GM12878 (cell line): ENCODE data around the gene MPST. TPM values are rescaled to one million over a fixed set of nuclear protein-coding genes. Genes with fewer than 3 reads are reported as not detected.

Experiments used
- ATAC-seq: fragments of 200-7000 bp; cut with Tn5 transposase; 3 replicates; pipeline ENCODE4 v1.9.1; 2020; ENCODE audit warnings: mild to moderate bottlenecking, moderate library complexity
- BruUV-seq: library from RNA; stranded (reverse); fragments of 400-500 nt; replicated peaks from 2 replicates; lab custom pipeline; 2021; lab: Mats Ljungman, UMichigan
- CTCF ChIA-PET: fragments of 300-600 bp; sonication (Branson Sonifier 250); formaldehyde crosslinking; extraction: SDS; loops from one replicate; lab custom pipeline; 2021; ENCODE audit warnings: inconsistent platforms; lab: Yijun Ruan, JAX
- POLR2A ChIA-PET: fragments of 350-600 bp; formaldehyde crosslinking; extraction: SDS; loops from one replicate; lab custom pipeline; 2021; ENCODE audit warnings: inconsistent platforms; lab: Charles Lee
- RAD21 ChIA-PET: fragments of 300-600 bp; sonication (Branson Sonifier 250); formaldehyde crosslinking; loops from one replicate; lab custom pipeline; 2023; ENCODE audit warnings: antibody characterized with exemption; ENCODE audit not compliant: unreplicated experiment; lab: Charles Lee
- SMC1A ChIA-PET: fragments of 300-600 bp; sonication (Branson Sonifier 250); formaldehyde crosslinking; loops from one replicate; lab custom pipeline; 2023; ENCODE audit not compliant: unreplicated experiment, uncharacterized antibody; lab: Charles Lee
- DNase-seq: peaks from one replicate; pipeline ENCODE4 v3.0.0-alpha.2; 2011; ENCODE audit warnings: low read depth, low spot score
- FAIRE-seq: peaks from 3 replicates; lab custom pipeline; 2011; peaks lifted over from hg19 to GRCh38; lab: Jason Lieb, UNC
- H2AFZ ChIP-seq: 2 replicates; pipeline ENCODE4 v1.6.0; 2011; ENCODE audit warnings: low read depth, low read length, control low read depth; ENCODE audit not compliant: control insufficient read depth
- H3K27ac ChIP-seq: 2 replicates; pipeline ENCODE4 v1.5.1; 2011; ENCODE audit warnings: control low read depth; ENCODE audit not compliant: control insufficient read depth, insufficient read depth
- H3K27me3 ChIP-seq, 2 experiments: replicated peaks in 1 of 2; 2 replicates each; pipeline versions ENCODE4 v1.6.0 to v1.6.1; 2011; ENCODE audit warnings: low read length in 1 of 2; ENCODE audit not compliant: control insufficient read depth in 2 of 2, insufficient read depth in 2 of 2
- H3K36me3 ChIP-seq, 2 experiments: 2 replicates each; pipeline ENCODE4 v1.5.1; 2011; ENCODE audit warnings: low read length in 1 of 2; ENCODE audit not compliant: control insufficient read depth in 2 of 2, insufficient read depth in 2 of 2
- H3K4me1 ChIP-seq: 2 replicates; pipeline ENCODE4 v1.6.1; 2011; ENCODE audit warnings: mild to moderate bottlenecking, low read length, moderate library complexity, mixed read lengths; ENCODE audit not compliant: control insufficient read depth, insufficient read depth
- H3K4me2 ChIP-seq: 2 replicates; pipeline ENCODE4 v1.6.0; 2011; ENCODE audit warnings: control low read depth; ENCODE audit not compliant: control insufficient read depth, insufficient read depth
- H3K4me3 ChIP-seq: fragments of 200-600 bp; sonication (generic); 2 replicates; pipeline ENCODE4 v1.5.1; 2016
- H3K79me2 ChIP-seq: 2 replicates; pipeline ENCODE4 v1.6.0; 2011; ENCODE audit warnings: low read length; ENCODE audit not compliant: control insufficient read depth, insufficient read depth
- H3K9ac ChIP-seq: 2 replicates; pipeline ENCODE4 v1.8.0; 2011; ENCODE audit warnings: low read length, control low read depth, mixed read lengths; ENCODE audit not compliant: control insufficient read depth, insufficient read depth
- H3K9me3 ChIP-seq: replicated peaks from 3 replicates; pipeline ENCODE4 v1.5.1; 2011; ENCODE audit warnings: mild to moderate bottlenecking, low read length; ENCODE audit not compliant: control insufficient read depth, insufficient read depth
- H4K20me1 ChIP-seq: 2 replicates; pipeline ENCODE4 v1.6.0; 2011; ENCODE audit not compliant: control insufficient read depth, insufficient read depth
- BCL11A ChIP-seq: IDR thresholded peaks from 2 replicates; pipeline ENCODE4 v1.6.1; 2011; ENCODE audit warnings: low read depth, low read length
- EP300 ChIP-seq, 2 experiments: fragments of 150-350 bp in 1 of 2; IDR thresholded peaks; 2 replicates each; pipeline ENCODE4 v1.6.1; 2011 to 2012; ENCODE audit warnings: low read depth in 2 of 2, low read length in 2 of 2, borderline replicate concordance in 1 of 2, improper control_type of control experiment in 1 of 2, inconsistent platforms in 1 of 2; ENCODE audit not compliant: control insufficient read depth in 1 of 2
- JUND ChIP-seq: IDR thresholded peaks from 2 replicates; pipeline ENCODE4 v1.6.1; 2012; ENCODE audit warnings: low read depth, mild to moderate bottlenecking, low read length, improper control_type of control experiment, moderate library complexity
- KLF5 ChIP-seq: fragments of 450-650 bp; IDR thresholded peaks from 2 replicates; pipeline ENCODE4 v1.6.1; 2014; ENCODE audit warnings: mild to moderate bottlenecking; ENCODE audit not compliant: partially characterized antibody
- MYC ChIP-seq: IDR thresholded peaks from 2 replicates; pipeline ENCODE4 v1.6.1; 2011; ENCODE audit warnings: mild to moderate bottlenecking, low read length, moderate library complexity, inconsistent platforms; ENCODE audit not compliant: insufficient read depth, insufficient replicate concordance, insufficient read length, severe bottlenecking
- NR2C1 ChIP-seq: fragments of 450-650 bp; IDR thresholded peaks from 2 replicates; pipeline ENCODE4 v1.6.1; 2017; ENCODE audit warnings: antibody characterized with exemption, mild to moderate bottlenecking, moderate library complexity
- POLR2AphosphoS2 ChIP-seq: IDR thresholded peaks from 2 replicates; pipeline ENCODE4 v1.6.1; 2011; ENCODE audit warnings: low read depth, mild to moderate bottlenecking, low read length, improper control_type of control experiment, moderate library complexity
- SIN3A ChIP-seq: IDR thresholded peaks from 2 replicates; pipeline ENCODE4 v1.6.1; 2012; ENCODE audit warnings: low read depth, low read length, improper control_type of control experiment
- SMC3 ChIP-seq: IDR thresholded peaks from 2 replicates; pipeline ENCODE4 v1.6.1; 2011; ENCODE audit warnings: low read length, improper control_type of control experiment, borderline replicate concordance
- SUPT20H ChIP-seq: IDR thresholded peaks from 2 replicates; pipeline ENCODE4 v1.6.1; 2011; ENCODE audit warnings: low read depth, mild to moderate bottlenecking, low read length, moderate library complexity, borderline replicate concordance; ENCODE audit not compliant: control insufficient read depth
- SUZ12 ChIP-seq: fragments of 200-600 bp; sonication (generic); IDR thresholded peaks from one replicate; pipeline ENCODE4 v1.6.1; 2018; ENCODE audit warnings: antibody characterized with exemption, mild to moderate bottlenecking; ENCODE audit not compliant: unreplicated experiment
- TAF1 ChIP-seq: IDR thresholded peaks from 2 replicates; pipeline ENCODE4 v1.6.1; 2011; ENCODE audit warnings: mild to moderate bottlenecking, low read depth, low read length, borderline replicate concordance
- WRNIP1 ChIP-seq: IDR thresholded peaks from 2 replicates; pipeline ENCODE4 v1.6.1; 2011; ENCODE audit warnings: low read depth, low read length, improper control_type of control experiment, borderline replicate concordance
- WGBS: methylation state at CpG from one replicate; pipeline ENCODE4 v1.1.6; 2016; ENCODE audit warnings: low lambda C conversion rate; ENCODE audit not compliant: insufficient replicate concordance, insufficient coverage; ENCODE audit errors: missing lambda C conversion rate; 5-methylcytosine and 5-hydroxymethylcytosine counted together
- in situ Hi-C: fragments of 300-500 bp; cut with MboI; formaldehyde crosslinking; loops from 9 replicates; pipeline ENCODE4 v1.14.3; 2018; ENCODE audit warnings: mixed read lengths
- intact Hi-C: fragments of 100-400 bp; cut with micrococcal nuclease; formaldehyde crosslinking; loops from one replicate; pipeline ENCODE4 v1.14.2; 2022; ENCODE audit not compliant: unreplicated experiment
- polyA plus RNA-seq, 11 experiments: library from polyadenylated mRNA; depleted of rRNA in 4 of 11; unstranded in 6 of 11; stranded (reverse) in 5 of 11; fragments of >200 nt; fragmentation: Nextera tagmentation in 4 of 11; fragmentation: Illumina TruSeq in 1 of 11; extraction: Ambion mirVana in 4 of 11; extraction: Trizol in 1 of 11; gene quantifications; 1 replicate in 1 of 11; 2 replicates in 10 of 11; pipeline versions ENCODE4 v1.2.1 to v1.2.3, GENCODE V29; 2011 to 2016; ENCODE audit warnings: inconsistent platforms in 2 of 11, missing spikeins in 2 of 11, low read depth in 1 of 11
- total RNA-seq, 4 experiments: library from RNA; depleted of rRNA in 3 of 4; stranded (reverse); fragments of >200 nt in 3 of 4; fragmentation: Illumina TruSeq in 1 of 4; extraction: Trizol in 1 of 4; gene quantifications; 2 replicates each; pipeline versions ENCODE4 v1.2.1 to v1.2.3, GENCODE V29; 2013 to 2021
- TF ChIP-seq, protein P1 (sequence below): IDR thresholded peaks from 2 replicates; pipeline ENCODE4 v1.6.1; 2011; ENCODE audit warnings: low read depth, low read length, improper control_type of control experiment, borderline replicate concordance
- TF ChIP-seq, protein P2 (sequence below): fragments of 450-650 bp; IDR thresholded peaks from 2 replicates; pipeline ENCODE4 v1.6.1; 2018; ENCODE audit warnings: mild to moderate bottlenecking, low read depth, moderate library complexity; ENCODE audit not compliant: partially characterized antibody

Gene MPST
- total and polyA plus RNA-seq, 10 of the 15 experiments (the other 5 are each of a cell fraction or from before 2014, with no cell fraction given), result 0.95 to 88.7 (median 38.5) TPM

DNA sequence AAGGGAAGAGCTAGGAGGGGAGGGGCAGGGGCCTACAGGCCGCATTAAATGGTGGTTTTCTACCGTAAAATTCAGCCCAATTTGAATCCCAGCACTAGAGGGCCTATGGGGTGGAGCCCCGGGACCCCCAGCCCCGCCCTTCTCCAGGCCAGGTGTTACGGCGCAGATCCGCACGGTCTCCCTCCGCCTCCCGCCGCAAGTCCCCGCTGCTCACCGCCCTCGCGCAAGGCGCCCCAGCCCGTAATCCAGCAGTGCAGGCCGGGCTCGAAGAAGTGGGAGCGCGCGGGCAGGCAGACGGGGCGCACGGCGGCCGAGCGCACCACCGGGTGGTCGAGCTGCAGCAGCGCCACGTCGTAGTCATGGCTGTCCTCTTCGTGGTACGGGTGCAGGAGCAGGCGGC, 49.3 kb downstream of the MPST start (continued):
- TF ChIP-seq WRNIP1, result no peak
- TF ChIP-seq MYC, result no peak
- TF ChIP-seq, all 136 proteins: peak for 0

DNA sequence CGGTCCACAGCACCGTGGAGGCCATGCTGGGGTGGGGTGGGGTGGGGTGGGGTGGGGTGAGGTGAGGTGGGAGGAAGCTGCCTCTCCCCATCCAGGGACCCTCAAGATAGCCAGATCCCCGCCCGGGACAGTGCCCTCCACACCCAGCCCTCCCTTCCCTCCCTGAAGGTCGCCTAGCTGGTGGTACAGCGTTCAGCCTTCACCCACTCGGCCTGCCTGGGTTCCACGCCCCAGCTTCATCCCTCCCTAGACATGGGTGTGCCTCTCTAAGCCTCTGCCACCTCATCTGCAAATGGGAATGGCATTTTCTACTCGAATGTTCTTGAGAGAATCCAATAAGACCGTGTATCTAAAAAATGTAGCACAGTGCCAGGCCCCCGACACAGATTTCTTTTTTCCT, 49.8 kb downstream of the MPST start:
- in situ Hi-C loops (no loop called here), intact Hi-C loops (no loop called here)
- 18% methylated on average over 7 of the region's 11 CpGs for WGBS
- no peak overlapping the region for H3K27ac ChIP-seq
- H3K9ac ChIP-seq, result no peak overlapping the region
- DNase-seq, result no peak
- H3K4me1 ChIP-seq, result no peaks in the 10 kb centered on the region
- no peak overlapping the region for H2AFZ ChIP-seq
- SMC1A ChIA-PET, result no interaction called here
- peaks cover 3 to 5% of the 10 kb centered on the region in 2 experiments; a peak in 3 of 4 replicates for H3K27me3 ChIP-seq
- no peaks in the 10 kb centered on the region for H3K9me3 ChIP-seq
- POLR2A ChIA-PET, result no interaction called here
- ATAC-seq, result no peak
- TF ChIP-seq NR2C1 (no peak), KLF5 (no peak), SUPT20H (no peak), SUZ12 (no peak), BCL11A (no peak), EP300 (IDR thresholded peaks at IDR 0.05; ENCODE audit: borderline replicate concordance in 1 of 2, control insufficient read depth in 1 of 2, low read depth in 2 of 2, low read length in 2 of 2) (no peak), SMC3 (no peak), SIN3A (no peak), JUND (no peak), TAF1 (no peak), POLR2AphosphoS2 (no peak), WRNIP1 (no peak)
- TF ChIP-seq, protein P1, sequence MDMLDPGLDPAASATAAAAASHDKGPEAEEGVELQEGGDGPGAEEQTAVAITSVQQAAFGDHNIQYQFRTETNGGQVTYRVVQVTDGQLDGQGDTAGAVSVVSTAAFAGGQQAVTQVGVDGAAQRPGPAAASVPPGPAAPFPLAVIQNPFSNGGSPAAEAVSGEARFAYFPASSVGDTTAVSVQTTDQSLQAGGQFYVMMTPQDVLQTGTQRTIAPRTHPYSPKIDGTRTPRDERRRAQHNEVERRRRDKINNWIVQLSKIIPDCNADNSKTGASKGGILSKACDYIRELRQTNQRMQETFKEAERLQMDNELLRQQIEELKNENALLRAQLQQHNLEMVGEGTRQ, result no peak
- TF ChIP-seq, protein P2, sequence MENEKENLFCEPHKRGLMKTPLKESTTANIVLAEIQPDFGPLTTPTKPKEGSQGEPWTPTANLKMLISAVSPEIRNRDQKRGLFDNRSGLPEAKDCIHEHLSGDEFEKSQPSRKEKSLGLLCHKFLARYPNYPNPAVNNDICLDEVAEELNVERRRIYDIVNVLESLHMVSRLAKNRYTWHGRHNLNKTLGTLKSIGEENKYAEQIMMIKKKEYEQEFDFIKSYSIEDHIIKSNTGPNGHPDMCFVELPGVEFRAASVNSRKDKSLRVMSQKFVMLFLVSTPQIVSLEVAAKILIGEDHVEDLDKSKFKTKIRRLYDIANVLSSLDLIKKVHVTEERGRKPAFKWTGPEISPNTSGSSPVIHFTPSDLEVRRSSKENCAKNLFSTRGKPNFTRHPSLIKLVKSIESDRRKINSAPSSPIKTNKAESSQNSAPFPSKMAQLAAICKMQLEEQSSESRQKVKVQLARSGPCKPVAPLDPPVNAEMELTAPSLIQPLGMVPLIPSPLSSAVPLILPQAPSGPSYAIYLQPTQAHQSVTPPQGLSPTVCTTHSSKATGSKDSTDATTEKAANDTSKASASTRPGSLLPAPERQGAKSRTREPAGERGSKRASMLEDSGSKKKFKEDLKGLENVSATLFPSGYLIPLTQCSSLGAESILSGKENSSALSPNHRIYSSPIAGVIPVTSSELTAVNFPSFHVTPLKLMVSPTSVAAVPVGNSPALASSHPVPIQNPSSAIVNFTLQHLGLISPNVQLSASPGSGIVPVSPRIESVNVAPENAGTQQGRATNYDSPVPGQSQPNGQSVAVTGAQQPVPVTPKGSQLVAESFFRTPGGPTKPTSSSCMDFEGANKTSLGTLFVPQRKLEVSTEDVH, result no peak
- CTCF ChIA-PET, result interaction anchor here (0.9 kb wide), 1 partner anchor 403 kb away, joined by 3 read pairs; no protein-coding TSS in a partner anchor
- no peak overlapping the region for H3K4me3 ChIP-seq
- FAIRE-seq, result no peak
- no peaks in the 10 kb centered on the region for H4K20me1 ChIP-seq
- H3K4me2 ChIP-seq, result no peak overlapping the region
- RAD21 ChIA-PET, result no interaction called here
- H3K36me3 ChIP-seq, result no peaks in the 10 kb centered on the region
- no TSS peak for BruUV-seq
- H3K79me2 ChIP-seq, result no peaks in the 10 kb centered on the region
